Measurements from ENCODE around the gene TOP1.

GRCh38 chr20:40983898-40984297 is 44.7 kb upstream of the TOP1 start:
- TF ChIP-seq EZH2phosphoT487 (IDR thresholded peaks at IDR 0.05; ENCODE audit: borderline replicate concordance, low read length) = no peak
- no peak for TF ChIP-seq CTCF (IDR thresholded peaks at IDR 0.05; ENCODE audit: low read depth, low read length, poor library complexity, severe bottlenecking)
